ENCODE measurements around the gene RPL15. TPM values are rescaled to one million over a fixed set of nuclear protein-coding genes. Genes with fewer than 3 reads are reported as not detected.

Gene RPL15
- total RNA-seq, 6 donors from 2014 or later: 326 to 1,968 (median 1,284) TPM

GRCh38 chr3:23919628-23920027, 2.7 kb downstream of the RPL15 start:
- 40 to 67% methylated on average over 2 of the region's 2 CpGs for WGBS, 2 donors
- H3K4me1 ChIP-seq: peaks cover 11 to 45% (median 26%) of the 10 kb centered on the region in 4 donors
- ATAC-seq (ENCODE audit: low FRiP score in 2 of 2) (no peak), DNase-seq (no peak)
- no peaks in the 10 kb centered on the region for H3K9me3 ChIP-seq
- no peak for TF ChIP-seq CTCF (IDR thresholded peaks at IDR 0.05)
- TF ChIP-seq POLR2A (IDR thresholded peaks at IDR 0.05): no peak
- no peak for TF ChIP-seq EP300 (IDR thresholded peaks at IDR 0.05)
- no peak for TF ChIP-seq POLR2AphosphoS5 (IDR thresholded peaks at IDR 0.05)
- no peak overlapping the region for H3K27ac ChIP-seq
- peaks cover 11 to 42% (median 21%) of the 10 kb centered on the region in 4 donors for H3K36me3 ChIP-seq
- peak overlapping the region in 1 of 4 donors; percentile 95 for H3K4me3 ChIP-seq
- no peaks in the 10 kb centered on the region for H3K27me3 ChIP-seq

GRCh38 chr3:23920151-23920655, 3.3 kb downstream of the RPL15 start:
- H3K4me1 ChIP-seq: peaks cover 11 to 40% (median 23%) of the 10 kb centered on the region in 4 donors
- no peak overlapping the region for H3K27ac ChIP-seq
- H3K36me3 ChIP-seq: peaks cover 11 to 42% (median 21%) of the 10 kb centered on the region in 4 donors
- H3K27me3 ChIP-seq: no peaks in the 10 kb centered on the region
- DNase-seq: no peak
- H3K9me3 ChIP-seq: no peaks in the 10 kb centered on the region
- no peak overlapping the region for H3K4me3 ChIP-seq
- WGBS, 2 donors: 86 to 87% methylated on average over 5 of the region's 5 CpGs
- TF ChIP-seq POLR2A (IDR thresholded peaks at IDR 0.05) (no peak), EP300 (IDR thresholded peaks at IDR 0.05) (no peak), POLR2AphosphoS5 (IDR thresholded peaks at IDR 0.05) (no peak), CTCF (IDR thresholded peaks at IDR 0.05) (no peak)
- no peak for ATAC-seq (ENCODE audit: low FRiP score in 2 of 2)

GRCh38 chr3:23921052-23921511, 4.2 kb downstream of the RPL15 start:
- DNase-seq (no peak), ATAC-seq (ENCODE audit: low FRiP score in 2 of 2) (no peak)
- no peak overlapping the region for H3K4me3 ChIP-seq
- no peaks in the 10 kb centered on the region for H3K27me3 ChIP-seq
- WGBS, 2 donors: 89 to 93% methylated on average over 3 of the region's 3 CpGs
- peaks cover 11 to 31% (median 15%) of the 10 kb centered on the region in 4 donors for H3K4me1 ChIP-seq
- H3K27ac ChIP-seq: no peak overlapping the region
- peaks cover 11 to 42% (median 21%) of the 10 kb centered on the region in 4 donors for H3K36me3 ChIP-seq
- TF ChIP-seq EP300 (IDR thresholded peaks at IDR 0.05): no peak
- no peak for TF ChIP-seq CTCF (IDR thresholded peaks at IDR 0.05)
- TF ChIP-seq POLR2A (IDR thresholded peaks at IDR 0.05): no peak
- TF ChIP-seq POLR2AphosphoS5 (IDR thresholded peaks at IDR 0.05): no peak
- no peaks in the 10 kb centered on the region for H3K9me3 ChIP-seq

- WGBS, 2 donors: 82 to 85% methylated on average over 2 of the region's 2 CpGs
- no peaks in the 10 kb centered on the region for H3K9me3 ChIP-seq
- H3K36me3 ChIP-seq: peaks cover 7 to 34% (median 14%) of the 10 kb centered on the region in 4 donors
- DNase-seq: no peak
- TF ChIP-seq POLR2AphosphoS5 (IDR thresholded peaks at IDR 0.05) (no peak), POLR2A (IDR thresholded peaks at IDR 0.05) (no peak), CTCF (IDR thresholded peaks at IDR 0.05) (no peak), EP300 (IDR thresholded peaks at IDR 0.05) (no peak)
- no peak overlapping the region for H3K4me3 ChIP-seq
- no peaks in the 10 kb centered on the region for H3K27me3 ChIP-seq
- no peak overlapping the region for H3K27ac ChIP-seq
- no peak for ATAC-seq (ENCODE audit: low FRiP score in 2 of 2)
- peaks cover 2 to 16% (median 7%) of the 10 kb centered on the region in 4 donors for H3K4me1 ChIP-seq
Measured at GRCh38 chr3:23923786-23924185, 6.9 kb downstream of the RPL15 start.

- 88 to 93% methylated on average over 7 of the region's 7 CpGs for WGBS, 2 donors
- H3K4me3 ChIP-seq: no peak overlapping the region
- no peaks in the 10 kb centered on the region for H3K27me3 ChIP-seq
- H3K4me1 ChIP-seq: peaks cover 0 to 4% (median 0%) of the 10 kb centered on the region in 4 donors
- H3K27ac ChIP-seq: no peak overlapping the region
- no peak for ATAC-seq (ENCODE audit: low FRiP score in 2 of 2)
- DNase-seq: no peak
- peaks cover 0 to 10% (median 0%) of the 10 kb centered on the region in 4 donors for H3K36me3 ChIP-seq
- no peaks in the 10 kb centered on the region for H3K9me3 ChIP-seq
- TF ChIP-seq POLR2A (IDR thresholded peaks at IDR 0.05): no peak
- TF ChIP-seq CTCF (IDR thresholded peaks at IDR 0.05): no peak
- TF ChIP-seq EP300 (IDR thresholded peaks at IDR 0.05): no peak
- no peak for TF ChIP-seq POLR2AphosphoS5 (IDR thresholded peaks at IDR 0.05)
Measured at GRCh38 chr3:23926246-23926645, 9.3 kb downstream of the RPL15 start.
